Activated CD8-positive, alpha-beta memory T cell treated with anti-CD3 and anti-CD28 coated beads, Interleukin-2, amount 50 U/mL, for 24 hours (primary cell): ENCODE measurements around the gene ZSCAN21.

Source experiments
- DNase-seq: peaks from one replicate; pipeline ENCODE4 v3.0.0-alpha.2; 2020; ENCODE audit errors: extremely low read depth

The ZSCAN21 gene

GRCh38 chr7:100027197-100027596, 22.4 kb upstream of the ZSCAN21 start:
- no peak for DNase-seq

GRCh38 chr7:100029596-100029995, 20.0 kb upstream of the ZSCAN21 start:
- no peak for DNase-seq

GRCh38 chr7:100033526-100033925, 16.0 kb upstream of the ZSCAN21 start:
- no peak for DNase-seq

DNA sequence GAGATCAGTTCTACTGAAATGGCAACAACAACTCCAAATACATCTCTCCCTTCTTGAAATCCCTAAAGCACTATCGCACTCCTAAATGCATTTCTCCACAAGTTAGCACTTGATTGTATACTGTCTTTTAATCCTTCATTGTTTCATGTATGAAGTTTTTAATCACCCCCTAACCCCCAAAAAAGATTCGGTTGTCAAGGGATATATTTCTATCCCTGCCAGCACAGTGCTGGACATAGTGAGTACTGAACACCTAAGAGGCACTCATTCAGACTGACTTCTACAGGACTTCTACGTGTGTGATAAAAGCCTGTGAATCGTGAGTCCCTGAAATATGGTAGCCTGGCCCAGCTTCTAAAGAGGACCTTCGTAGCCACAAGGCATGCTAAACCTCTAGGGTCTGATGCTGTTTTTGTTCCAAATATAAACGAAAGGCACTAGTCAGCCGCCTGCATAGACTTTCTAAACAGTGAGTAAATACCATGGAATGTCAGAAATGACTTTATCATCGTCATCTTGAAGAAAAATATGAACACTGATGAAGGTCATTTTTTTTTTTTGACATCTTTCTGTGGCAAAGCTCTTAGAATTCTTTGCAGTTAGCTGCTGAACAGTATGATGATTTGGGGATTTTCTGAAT, 14.6 kb upstream of the ZSCAN21 start:
- DNase-seq: no peak

DNA sequence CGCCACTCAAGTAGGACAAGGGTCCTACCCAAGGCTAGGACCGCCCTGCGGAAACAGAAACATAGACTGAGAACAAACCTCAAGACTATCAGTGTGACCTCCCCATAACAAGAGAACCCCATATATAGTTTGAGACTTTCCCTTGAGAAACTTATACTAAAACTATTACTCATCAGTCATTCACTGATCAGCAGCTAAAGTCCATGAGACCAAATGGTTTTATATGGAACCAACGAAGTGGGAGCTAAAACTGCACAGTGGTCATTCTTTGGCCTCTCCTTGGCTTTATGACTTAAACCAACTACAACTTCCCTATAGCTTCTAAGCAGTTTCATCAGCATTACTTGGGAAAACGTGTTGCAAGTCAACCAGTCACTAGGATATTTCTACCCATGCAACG, 13.7 kb upstream of the ZSCAN21 start:
- DNase-seq: no peak

- DNase-seq: no peak
Measured at GRCh38 chr7:100038326-100038725, 11.2 kb upstream of the ZSCAN21 start.

DNA sequence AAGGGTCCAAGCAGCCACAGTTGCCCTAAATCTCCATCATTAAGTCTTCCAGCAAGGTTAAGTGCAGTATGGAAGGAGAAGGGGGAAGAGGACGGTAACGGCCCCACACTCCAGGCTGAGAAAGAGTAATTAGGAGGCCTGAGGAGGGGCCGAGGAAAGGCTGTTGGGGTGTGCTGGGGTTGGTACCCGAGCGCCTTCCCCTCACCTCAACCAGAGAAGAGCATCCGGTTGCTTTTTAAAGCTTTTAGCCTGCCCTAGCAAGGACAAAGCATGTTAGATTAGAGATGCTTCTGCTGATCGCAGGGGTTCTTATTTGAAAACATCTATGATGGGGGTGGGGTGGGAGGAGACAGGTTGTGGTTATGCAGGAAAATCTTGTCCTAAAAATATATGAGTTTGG, 9.0 kb upstream of the ZSCAN21 start:
- DNase-seq: no peak

- no peak for DNase-seq
Measured at GRCh38 chr7:100044718-100045117, 4.9 kb upstream of the ZSCAN21 start.

GRCh38 chr7:100048680-100049079, 894 bp upstream of the ZSCAN21 start:
- no peak for DNase-seq

- no peak for DNase-seq
Measured at GRCh38 chr7:100051611-100052010, 2.0 kb downstream of the ZSCAN21 start.

DNA sequence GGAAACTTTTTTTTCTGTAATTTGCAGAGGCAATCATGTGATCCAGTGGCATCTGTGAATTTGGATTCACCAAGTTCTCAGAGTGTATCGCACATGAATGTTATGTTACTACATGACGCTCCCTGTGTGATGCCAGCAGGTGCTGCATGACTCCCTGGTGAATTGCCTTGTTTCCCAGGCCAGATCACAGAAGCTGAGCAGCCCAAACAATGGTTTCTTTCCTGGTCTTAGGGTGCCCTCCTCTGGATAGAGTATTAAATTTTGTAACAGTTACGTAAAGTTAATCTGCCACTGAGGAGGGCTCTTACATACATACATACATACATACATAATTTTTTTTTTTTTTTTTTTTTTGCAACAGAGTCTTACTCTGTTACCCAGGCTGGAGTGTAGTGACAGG, 3.6 kb downstream of the ZSCAN21 start:
- no peak for DNase-seq

DNA sequence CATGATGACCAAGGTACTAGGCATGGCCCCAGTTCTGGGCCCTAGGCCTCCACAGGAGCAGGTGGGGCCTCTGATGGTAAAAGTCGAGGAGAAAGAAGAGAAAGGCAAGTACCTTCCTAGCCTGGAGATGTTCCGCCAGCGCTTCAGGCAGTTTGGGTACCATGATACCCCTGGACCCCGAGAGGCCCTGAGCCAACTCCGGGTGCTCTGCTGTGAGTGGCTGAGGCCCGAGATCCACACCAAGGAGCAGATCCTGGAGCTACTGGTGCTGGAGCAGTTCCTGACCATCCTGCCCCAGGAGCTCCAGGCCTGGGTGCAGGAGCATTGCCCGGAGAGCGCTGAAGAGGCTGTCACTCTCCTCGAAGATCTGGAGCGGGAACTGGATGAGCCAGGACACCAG, 7.4 kb downstream of the ZSCAN21 start:
- no peak for DNase-seq

DNA sequence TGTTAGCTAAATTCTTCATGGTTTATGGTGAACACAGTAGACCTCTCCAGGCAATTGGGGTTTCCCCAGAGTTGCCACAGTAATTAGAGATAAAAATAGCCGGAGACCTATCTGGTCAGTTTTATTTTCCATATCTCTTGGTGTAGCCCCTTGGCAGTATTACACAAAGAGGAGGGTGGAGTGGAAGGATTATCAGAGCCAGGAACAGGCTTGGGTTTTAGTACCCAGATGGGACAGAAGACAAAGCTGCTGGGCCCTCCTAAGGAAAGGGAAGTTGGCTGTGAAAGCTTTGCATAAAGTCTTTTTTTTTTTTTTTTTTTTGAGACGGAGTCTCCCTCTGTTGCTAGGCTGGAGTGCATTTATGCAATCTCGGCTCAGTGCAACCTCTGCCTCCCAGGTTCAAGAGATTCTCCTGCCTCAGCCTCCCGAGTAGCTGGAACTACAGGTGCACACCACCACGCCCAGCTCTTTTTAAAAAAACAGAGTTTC, 9.7 kb downstream of the ZSCAN21 start:
- no peak for DNase-seq

DNA sequence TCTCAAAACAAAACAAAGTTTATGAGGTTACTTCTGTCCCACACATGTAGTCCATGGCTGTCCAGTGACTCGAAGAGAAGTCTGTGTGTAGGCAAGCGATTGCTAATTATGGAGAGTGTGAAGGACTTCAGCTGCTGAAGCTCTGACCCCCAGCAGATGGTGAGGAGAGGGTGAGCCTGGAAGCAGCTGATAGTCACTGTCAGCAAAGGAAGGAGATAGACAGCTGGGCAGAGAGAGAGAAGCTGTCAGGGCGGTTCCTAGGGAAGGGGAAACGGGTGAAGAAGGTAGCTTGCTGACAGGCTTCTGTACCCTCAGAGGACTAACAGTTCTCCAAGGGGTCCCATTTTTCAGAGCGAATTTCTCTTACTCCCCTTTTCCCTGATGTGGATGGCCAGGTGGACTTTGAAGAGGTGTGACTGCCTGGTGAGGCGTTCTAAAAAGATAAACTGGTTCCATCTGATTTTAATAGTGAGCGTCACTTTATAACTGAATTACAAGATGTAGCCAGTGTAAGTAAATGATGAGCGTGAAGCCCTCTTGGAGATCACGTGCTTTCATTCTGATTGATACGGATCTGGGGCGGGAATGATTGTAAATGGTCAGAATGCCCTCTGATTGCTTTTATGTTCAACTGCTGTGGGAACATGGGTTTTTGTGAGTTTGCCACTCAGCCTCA, 12.1 kb downstream of the ZSCAN21 start:
- DNase-seq: no peak

DNA sequence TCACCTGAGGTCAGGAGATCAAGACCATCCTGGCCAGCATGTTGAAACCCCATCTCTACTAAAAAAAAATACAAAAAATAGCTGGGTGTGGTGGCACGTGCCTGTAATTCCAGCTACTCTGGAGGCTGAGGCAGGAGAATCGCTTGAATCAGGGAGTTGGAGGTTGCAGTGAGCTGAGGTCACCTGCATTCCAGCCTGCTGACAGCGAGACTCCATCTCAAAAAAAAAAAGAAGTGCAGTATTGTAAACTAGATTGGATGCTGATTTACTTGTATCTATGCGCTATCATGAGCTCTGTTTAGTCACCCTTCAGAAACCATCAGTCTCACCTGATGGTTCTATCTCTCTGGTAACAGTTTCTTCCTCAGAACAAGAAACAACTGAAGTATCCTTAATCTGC, 13.8 kb downstream of the ZSCAN21 start:
- DNase-seq: no peak

- no peak for DNase-seq
Measured at GRCh38 chr7:100064162-100064561, 14.6 kb downstream of the ZSCAN21 start.

DNA sequence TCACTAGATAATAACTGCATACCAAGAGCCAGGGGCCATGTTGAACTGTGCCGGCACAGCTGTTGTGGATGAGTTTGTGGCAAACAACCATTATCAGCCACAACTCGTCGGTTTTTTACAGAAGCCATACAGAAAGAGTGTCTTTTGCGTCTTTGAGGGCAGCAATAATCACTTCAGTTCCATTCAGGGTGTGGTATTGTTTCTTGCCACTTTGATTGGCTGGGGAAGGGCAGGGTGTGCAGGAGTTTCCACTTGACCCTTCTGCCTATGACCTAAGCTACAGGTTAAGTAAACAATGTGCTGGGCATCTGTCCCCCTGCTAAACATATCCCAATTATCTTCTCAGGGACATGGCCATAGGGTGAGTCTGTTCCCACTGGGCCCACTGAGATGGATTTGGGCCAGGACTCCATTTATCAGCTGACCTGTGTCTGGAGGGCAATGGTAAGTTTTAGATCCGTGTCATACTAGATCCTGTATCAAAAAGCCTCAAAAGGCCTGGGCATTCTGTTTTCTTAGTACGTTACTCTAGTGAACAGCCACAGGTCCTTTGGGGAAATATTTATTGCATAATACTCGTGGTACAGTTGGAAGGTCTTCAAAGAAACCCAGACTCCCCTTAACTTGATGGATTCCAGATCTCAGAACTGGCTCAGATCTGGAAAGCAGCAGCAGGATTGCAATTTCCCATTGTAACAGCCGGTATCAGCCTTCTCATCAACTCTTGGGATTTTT, 16.0 kb downstream of the ZSCAN21 start:
- no peak for DNase-seq

DNA sequence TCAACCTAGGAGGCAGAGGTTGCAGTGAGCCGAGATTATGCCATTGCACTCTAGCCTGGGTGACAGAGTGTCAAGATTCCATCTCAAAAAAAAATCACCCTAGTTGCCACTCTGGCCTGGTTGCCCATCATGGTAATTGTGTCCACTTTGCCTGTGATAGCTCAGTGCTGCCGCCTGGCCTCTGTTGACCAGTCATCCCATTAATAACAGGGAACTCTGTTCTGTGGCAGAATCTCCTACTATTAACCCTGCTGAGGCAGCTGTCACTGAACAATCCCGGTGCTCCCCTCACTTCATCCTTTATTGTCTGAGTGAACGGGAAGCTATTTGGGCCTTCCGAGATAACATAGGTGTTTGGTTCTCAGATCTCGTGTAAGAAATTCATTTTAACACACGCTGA, 17.4 kb downstream of the ZSCAN21 start:
- DNase-seq: no peak

DNA sequence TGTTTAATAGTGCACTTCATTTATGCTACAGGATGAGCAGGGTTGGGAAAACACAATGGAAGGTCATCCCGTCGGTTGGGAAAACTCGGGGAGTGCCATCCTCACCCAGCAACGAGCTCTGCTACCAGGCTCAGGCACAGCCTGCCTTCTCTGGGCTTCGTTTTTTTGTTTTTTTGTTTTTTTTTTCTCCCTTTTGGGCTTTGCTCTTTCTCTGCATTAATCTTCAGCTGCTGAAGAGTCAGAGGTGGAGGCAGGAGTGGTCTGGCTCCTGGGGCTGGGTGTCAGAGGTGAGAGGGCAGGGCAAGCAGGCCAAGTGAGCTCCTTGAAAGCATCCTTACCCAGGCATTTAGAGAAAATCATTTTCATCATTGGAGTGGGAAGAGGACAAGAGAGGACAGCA, 20.4 kb downstream of the ZSCAN21 start:
- no peak for DNase-seq

DNA sequence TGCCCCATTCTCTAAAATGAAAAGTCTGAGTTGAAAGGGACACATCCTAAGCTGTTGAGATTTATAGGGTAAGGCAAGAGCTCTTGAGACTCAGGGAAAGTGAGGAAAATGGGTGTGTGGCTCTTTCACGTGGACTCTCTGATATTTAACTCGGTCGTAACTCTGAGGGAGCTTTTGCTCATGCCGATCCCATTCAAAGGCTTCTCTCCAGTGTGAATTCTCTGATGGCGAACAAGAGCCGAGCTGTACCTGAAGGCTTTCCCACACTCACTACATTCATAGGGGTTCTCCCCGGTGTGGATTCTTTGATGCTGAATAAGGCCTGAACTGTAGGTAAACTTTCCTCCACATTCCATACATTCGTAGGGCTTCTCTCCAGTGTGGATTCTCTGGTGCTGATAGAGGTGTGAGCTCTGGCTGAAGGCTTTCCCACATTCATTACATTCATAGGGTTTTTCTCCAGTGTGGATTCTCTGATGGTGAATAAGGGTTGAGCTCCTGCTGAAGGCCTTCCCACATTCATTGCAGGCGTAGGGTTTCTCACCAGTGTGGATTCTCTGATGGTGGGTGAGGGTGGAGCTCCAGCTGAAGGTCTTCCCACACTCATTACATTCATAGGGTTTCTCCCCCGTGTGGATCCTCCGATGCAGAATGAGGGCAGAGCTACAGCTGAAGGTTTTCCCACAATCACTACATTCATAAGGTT, 21.6 kb downstream of the ZSCAN21 start:
- DNase-seq: no peak

GRCh38 chr7:100072462-100072861, 22.9 kb downstream of the ZSCAN21 start:
- no peak for DNase-seq

DNA sequence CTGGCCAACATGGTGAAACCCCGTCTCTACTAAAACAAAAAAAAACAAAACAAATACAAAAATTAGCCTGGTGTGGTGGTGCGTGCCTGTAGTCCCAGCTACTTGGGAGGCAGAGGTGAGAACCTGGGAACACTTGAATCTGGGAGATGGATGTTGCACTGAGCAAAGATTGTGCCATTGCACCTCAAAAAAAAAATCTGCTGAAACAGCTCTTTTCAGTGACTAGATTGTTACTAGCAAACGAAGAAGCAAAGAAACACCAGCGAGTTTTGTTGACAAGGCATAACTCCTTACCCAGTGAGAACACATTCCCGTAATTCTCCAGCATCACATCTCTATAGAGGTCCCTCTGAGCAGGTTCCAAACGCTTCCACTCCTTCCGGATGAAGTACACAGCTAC, 25.3 kb downstream of the ZSCAN21 start:
- no peak for DNase-seq
